Liver (tissue), 3 donors: ENCODE data around the gene EXOC3.

Experiments
- CTCF ChIP-seq: fragments of 150-350 bp; IDR thresholded peaks from 2 replicates; pipeline ENCODE4 v1.5.1; 2017; ENCODE audit warnings: improper control_type of control experiment, low read depth, low read length; ENCODE audit not compliant: missing input control
- FOXA1 ChIP-seq: IDR thresholded peaks from 2 replicates; pipeline ENCODE4 v1.6.1; 2016; ENCODE audit warnings: antibody characterized with exemption
- JUND ChIP-seq, 2 donors: IDR thresholded peaks; 2 replicates each; pipeline ENCODE4 v1.6.1; 2016; ENCODE audit warnings: antibody characterized with exemption in 2 of 2
- MAX ChIP-seq: IDR thresholded peaks from 2 replicates; pipeline ENCODE4 v1.6.1; 2016; ENCODE audit warnings: antibody characterized with exemption
- RAD21 ChIP-seq, 2 donors: IDR thresholded peaks; 2 replicates each; pipeline ENCODE4 v1.6.1; 2016; ENCODE audit warnings: antibody characterized with exemption in 2 of 2, mild to moderate bottlenecking in 2 of 2
- REST ChIP-seq: IDR thresholded peaks from 2 replicates; pipeline ENCODE4 v1.6.1; 2016; ENCODE audit warnings: antibody characterized with exemption, mild to moderate bottlenecking
- RXRA ChIP-seq, 2 donors: IDR thresholded peaks; 2 replicates each; pipeline ENCODE4 v1.6.1; 2017 to 2018; ENCODE audit warnings: antibody characterized with exemption in 2 of 2, mild to moderate bottlenecking in 1 of 2
- SP1 ChIP-seq: IDR thresholded peaks from 2 replicates; pipeline ENCODE4 v1.6.1; 2018; ENCODE audit warnings: antibody characterized with exemption, mild to moderate bottlenecking
- TAF1 ChIP-seq: conservative IDR thresholded peaks from 2 replicates; pipeline ENCODE4 v1.6.1; 2016; ENCODE audit warnings: antibody characterized with exemption, mild to moderate bottlenecking
- YY1 ChIP-seq: IDR thresholded peaks from 2 replicates; pipeline ENCODE4 v1.6.1; 2016; ENCODE audit warnings: antibody characterized with exemption, mild to moderate bottlenecking
- donor health status: healthy.
- donor health status: healthy.

- TF ChIP-seq CTCF (no peak), YY1 (no peak), JUND (IDR thresholded peaks at IDR 0.05) (no peak), TAF1 (no peak), REST (no peak), SP1 (no peak), FOXA1 (no peak), RXRA (IDR thresholded peaks at IDR 0.05) (no peak), MAX (no peak), RAD21 (IDR thresholded peaks at IDR 0.05) (no peak)
These were observed 39.0 kb downstream of the EXOC3 start for GRCh38 chr5:482021-482420.
